Measurements from ENCODE around the gene ZDHHC11.

- TF ChIP-seq, protein P1, sequence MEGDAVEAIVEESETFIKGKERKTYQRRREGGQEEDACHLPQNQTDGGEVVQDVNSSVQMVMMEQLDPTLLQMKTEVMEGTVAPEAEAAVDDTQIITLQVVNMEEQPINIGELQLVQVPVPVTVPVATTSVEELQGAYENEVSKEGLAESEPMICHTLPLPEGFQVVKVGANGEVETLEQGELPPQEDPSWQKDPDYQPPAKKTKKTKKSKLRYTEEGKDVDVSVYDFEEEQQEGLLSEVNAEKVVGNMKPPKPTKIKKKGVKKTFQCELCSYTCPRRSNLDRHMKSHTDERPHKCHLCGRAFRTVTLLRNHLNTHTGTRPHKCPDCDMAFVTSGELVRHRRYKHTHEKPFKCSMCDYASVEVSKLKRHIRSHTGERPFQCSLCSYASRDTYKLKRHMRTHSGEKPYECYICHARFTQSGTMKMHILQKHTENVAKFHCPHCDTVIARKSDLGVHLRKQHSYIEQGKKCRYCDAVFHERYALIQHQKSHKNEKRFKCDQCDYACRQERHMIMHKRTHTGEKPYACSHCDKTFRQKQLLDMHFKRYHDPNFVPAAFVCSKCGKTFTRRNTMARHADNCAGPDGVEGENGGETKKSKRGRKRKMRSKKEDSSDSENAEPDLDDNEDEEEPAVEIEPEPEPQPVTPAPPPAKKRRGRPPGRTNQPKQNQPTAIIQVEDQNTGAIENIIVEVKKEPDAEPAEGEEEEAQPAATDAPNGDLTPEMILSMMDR (IDR thresholded peaks at IDR 0.05; ENCODE audit: low read depth, low read length), result no peak
- no peak for TF ChIP-seq EZH2phosphoT487 (IDR thresholded peaks at IDR 0.05; ENCODE audit: low read depth)
These were observed 30.8 kb upstream of the ZDHHC11 start for GRCh38 chr5:881551-881935.

All from OCI-LY3 (cell line).